ENCODE measurements around the gene CREB5.
"Not testable (repeated sequence)": the region's sequence is repeated elsewhere in the genome, so short reads cannot be mapped to it uniquely, and the experiment has no call there.

Gene CREB5

DNA sequence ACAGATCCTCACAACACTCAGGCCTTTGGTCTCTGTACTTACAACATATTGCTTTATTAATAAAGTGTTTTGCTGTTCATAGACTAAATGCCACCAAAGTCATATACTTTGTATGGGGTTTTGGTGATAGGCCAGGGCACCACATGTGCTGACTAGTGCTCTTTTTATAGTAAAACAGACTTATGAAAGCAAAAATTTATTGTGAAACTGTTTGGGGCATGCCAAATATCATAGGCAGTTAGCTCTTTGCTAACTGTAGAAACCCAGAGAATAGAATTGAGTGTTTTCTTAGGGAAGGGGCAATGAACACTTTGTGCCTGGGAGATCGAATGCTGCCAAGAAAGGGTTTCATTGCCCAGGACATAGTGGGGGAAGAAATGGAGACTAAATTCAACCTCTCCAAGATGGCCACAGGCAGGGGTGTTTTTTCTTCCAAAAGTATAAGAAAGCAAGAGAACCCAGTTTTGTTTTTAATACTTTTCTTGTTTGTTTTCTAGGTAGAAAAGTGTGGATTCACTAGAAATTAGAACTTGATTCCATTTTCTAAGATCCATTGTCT is 403.1 kb downstream of the CREB5 start:
- TF ChIP-seq, protein P1, sequence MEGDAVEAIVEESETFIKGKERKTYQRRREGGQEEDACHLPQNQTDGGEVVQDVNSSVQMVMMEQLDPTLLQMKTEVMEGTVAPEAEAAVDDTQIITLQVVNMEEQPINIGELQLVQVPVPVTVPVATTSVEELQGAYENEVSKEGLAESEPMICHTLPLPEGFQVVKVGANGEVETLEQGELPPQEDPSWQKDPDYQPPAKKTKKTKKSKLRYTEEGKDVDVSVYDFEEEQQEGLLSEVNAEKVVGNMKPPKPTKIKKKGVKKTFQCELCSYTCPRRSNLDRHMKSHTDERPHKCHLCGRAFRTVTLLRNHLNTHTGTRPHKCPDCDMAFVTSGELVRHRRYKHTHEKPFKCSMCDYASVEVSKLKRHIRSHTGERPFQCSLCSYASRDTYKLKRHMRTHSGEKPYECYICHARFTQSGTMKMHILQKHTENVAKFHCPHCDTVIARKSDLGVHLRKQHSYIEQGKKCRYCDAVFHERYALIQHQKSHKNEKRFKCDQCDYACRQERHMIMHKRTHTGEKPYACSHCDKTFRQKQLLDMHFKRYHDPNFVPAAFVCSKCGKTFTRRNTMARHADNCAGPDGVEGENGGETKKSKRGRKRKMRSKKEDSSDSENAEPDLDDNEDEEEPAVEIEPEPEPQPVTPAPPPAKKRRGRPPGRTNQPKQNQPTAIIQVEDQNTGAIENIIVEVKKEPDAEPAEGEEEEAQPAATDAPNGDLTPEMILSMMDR (IDR thresholded peaks at IDR 0.05; ENCODE audit: insufficient read depth, low read length, poor library complexity, severe bottlenecking) = no peak
- no peak for DNase-seq (ENCODE audit: extremely low read depth, insufficient read length)
- no peaks in the 10 kb centered on the region for H3K36me3 ChIP-seq (ENCODE audit: control insufficient read depth, insufficient read depth, low read length)
- H3K27me3 ChIP-seq (replicated peaks; ENCODE audit: control insufficient read depth, insufficient read depth, low read length) = no peaks in the 10 kb centered on the region
- peak overlapping the region; percentile 32 for H3K4me3 ChIP-seq (replicated peaks; ENCODE audit: low read depth, low read length)

DNA sequence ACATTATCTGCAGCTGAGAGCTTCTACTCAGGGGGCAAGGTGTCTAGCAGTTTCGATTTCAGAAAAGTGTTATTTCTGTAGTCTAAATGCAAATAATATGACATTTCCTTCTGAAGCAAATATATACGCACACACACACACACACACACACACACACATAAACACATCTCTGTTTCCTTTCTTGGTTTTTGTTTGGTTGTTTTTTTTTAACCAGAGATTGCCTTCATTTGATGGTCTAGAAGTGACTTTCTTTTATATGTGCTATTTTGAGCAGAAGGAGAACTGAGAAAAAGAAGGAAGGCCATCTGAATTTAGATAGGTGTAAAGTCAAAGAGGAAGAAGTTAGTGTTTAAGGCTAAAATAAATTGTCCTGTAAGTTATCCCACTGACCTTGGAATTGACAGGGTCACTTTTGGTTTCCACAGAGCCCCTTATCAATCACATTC is 403.6 kb downstream of the CREB5 start:
- TF ChIP-seq, protein P1 (IDR thresholded peaks at IDR 0.05; ENCODE audit: insufficient read depth, low read length, poor library complexity, severe bottlenecking) = no peak
- no peaks in the 10 kb centered on the region for H3K27me3 ChIP-seq (replicated peaks; ENCODE audit: control insufficient read depth, insufficient read depth, low read length)
- DNase-seq (ENCODE audit: extremely low read depth, insufficient read length) = peak; percentile 82
- H3K36me3 ChIP-seq (ENCODE audit: control insufficient read depth, insufficient read depth, low read length) = no peaks in the 10 kb centered on the region
- no peak overlapping the region for H3K4me3 ChIP-seq (replicated peaks; ENCODE audit: low read depth, low read length)

GRCh38 chr7:28818996-28819395 is 406.7 kb downstream of the CREB5 start:
- no peaks in the 10 kb centered on the region for H3K36me3 ChIP-seq (ENCODE audit: control insufficient read depth, insufficient read depth, low read length)
- DNase-seq (ENCODE audit: extremely low read depth, insufficient read length) = no peak
- TF ChIP-seq, protein P1 (IDR thresholded peaks at IDR 0.05; ENCODE audit: insufficient read depth, low read length, poor library complexity, severe bottlenecking) = no peak
- H3K4me3 ChIP-seq (replicated peaks; ENCODE audit: low read depth, low read length) = no peak overlapping the region
- no peaks in the 10 kb centered on the region for H3K27me3 ChIP-seq (replicated peaks; ENCODE audit: control insufficient read depth, insufficient read depth, low read length)

- H3K36me3 ChIP-seq (ENCODE audit: control insufficient read depth, insufficient read depth, low read length) = no peaks in the 10 kb centered on the region
- DNase-seq (ENCODE audit: extremely low read depth, insufficient read length) = no peak
- no peak overlapping the region for H3K4me3 ChIP-seq (replicated peaks; ENCODE audit: low read depth, low read length)
- H3K27me3 ChIP-seq (replicated peaks; ENCODE audit: control insufficient read depth, insufficient read depth, low read length) = no peaks in the 10 kb centered on the region
- TF ChIP-seq, protein P1 (IDR thresholded peaks at IDR 0.05; ENCODE audit: insufficient read depth, low read length, poor library complexity, severe bottlenecking) = no peak
These were observed 411.3 kb downstream of the CREB5 start for GRCh38 chr7:28823582-28823981.

- H3K4me3 ChIP-seq (replicated peaks; ENCODE audit: low read depth, low read length); H3K36me3 ChIP-seq (ENCODE audit: control insufficient read depth, insufficient read depth, low read length); H3K27me3 ChIP-seq (replicated peaks; ENCODE audit: control insufficient read depth, insufficient read depth, low read length); DNase-seq (ENCODE audit: extremely low read depth, insufficient read length): not testable (repeated sequence)
These were observed 413.6 kb downstream of the CREB5 start for GRCh38 chr7:28825817-28826448.

GRCh38 chr7:28830846-28831245 is 418.5 kb downstream of the CREB5 start:
- TF ChIP-seq, protein P1 (IDR thresholded peaks at IDR 0.05; ENCODE audit: insufficient read depth, low read length, poor library complexity, severe bottlenecking) = no peak
- no peak for DNase-seq (ENCODE audit: extremely low read depth, insufficient read length)
- Histone ChIP-seq H3K36me3 (ENCODE audit: control insufficient read depth, insufficient read depth, low read length) (no peaks in the 10 kb centered on the region), H3K27me3 (replicated peaks; ENCODE audit: control insufficient read depth, insufficient read depth, low read length) (no peaks in the 10 kb centered on the region), H3K4me3 (replicated peaks; ENCODE audit: low read depth, low read length) (no peak overlapping the region)

Measured in GM06990 (cell line).